DMS114 treated with DMSO at 0.1 percent for 48 hours (cell line): Measurements from ENCODE around the gene ZNRF4.
"Not testable (repeated sequence)": the region's sequence is repeated elsewhere in the genome, so short reads cannot be mapped to it uniquely, and the experiment has no call there.

Experiments used
- DNase-seq: peaks from one replicate; lab custom pipeline; 2025; ENCODE audit not compliant: unreplicated experiment; lab: John Stamatoyannopoulos, UW

Gene ZNRF4

DNA sequence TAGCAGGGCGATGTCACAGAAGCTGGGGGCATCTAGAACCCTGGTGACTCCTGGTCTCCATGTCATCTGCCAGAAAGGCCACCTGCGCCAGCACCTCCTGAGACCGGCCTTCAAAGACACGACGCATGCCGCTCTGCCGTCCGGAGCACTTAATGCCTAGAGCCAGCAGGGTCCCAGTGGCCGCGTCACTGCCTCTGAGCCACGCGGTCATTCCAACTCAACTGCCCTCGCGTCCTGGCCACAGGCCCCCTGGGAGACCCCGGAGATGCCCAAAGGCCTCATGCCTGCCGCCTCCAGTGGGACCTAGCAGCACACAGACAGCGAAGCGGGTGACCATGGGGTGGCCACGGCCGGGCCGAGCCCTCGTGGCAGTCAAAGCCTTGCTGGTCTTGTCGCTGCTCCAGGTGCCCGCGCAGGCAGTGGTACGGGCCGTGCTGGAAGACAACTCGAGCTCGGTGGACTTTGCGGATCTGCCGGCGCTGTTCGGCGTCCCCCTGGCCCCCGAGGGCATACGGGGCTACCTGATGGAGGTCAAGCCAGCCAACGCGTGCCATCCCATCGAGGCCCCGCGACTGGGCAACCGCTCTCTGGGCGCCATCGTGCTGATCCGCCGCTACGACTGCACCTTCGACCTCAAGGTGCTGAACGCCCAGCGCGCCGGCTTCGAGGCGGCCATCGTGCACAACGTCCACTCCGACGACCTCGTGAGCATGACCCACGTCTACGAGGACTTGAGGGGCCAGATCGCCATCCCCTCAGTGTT lies at the start of gene ZNRF4:
Gene ZNRF4, plus strand, starts transcription at position 51 of the 763 bp plus-strand sequence. Its CDS starts 75 bp downstream, at position 126.
- no peak for DNase-seq

DNA sequence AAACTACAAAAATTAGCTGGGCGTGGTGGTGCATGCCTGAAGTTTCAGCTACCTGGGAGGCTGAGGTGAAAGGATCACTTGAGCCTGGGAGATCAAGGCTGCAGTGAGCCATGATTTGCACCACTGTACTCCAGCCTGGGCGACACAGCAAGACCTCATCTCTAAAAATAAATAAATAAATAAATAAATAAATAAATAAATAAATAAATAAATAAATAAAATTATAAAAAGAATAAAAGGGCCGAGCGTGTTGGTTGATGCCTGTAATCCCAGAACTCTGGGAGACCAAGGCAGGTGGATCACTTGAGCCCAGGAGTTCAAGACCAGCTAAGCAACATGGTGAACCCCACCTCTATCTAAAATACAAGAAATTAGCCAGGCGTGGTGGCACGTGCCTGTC lies 49.0 kb upstream of the ZNRF4 start:
- DNase-seq, result not testable (repeated sequence)

DNA sequence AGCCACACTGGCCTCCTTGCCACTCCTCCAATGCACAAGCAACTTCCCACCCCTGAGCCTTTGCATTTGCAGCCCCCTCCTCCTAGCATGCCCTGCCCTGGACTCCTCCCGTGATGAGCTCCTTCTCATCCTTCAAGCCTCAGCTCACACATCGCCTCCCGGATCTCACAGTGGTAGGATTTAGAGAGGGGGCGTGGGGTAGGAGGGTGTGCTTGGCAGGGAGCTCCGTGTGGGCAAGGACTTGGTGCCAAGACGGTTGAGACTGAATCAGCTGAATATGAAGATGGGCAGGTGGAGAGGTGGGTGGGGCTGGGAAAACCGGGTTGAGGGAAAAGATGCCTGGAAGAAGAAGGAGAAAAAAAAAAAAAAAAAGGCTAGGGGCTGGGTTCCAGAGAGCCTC lies 48.4 kb upstream of the ZNRF4 start:
- no peak for DNase-seq

- no peak for DNase-seq
These were observed 47.9 kb upstream of the ZNRF4 start for GRCh38 chr19:5407356-5407755.

GRCh38 chr19:5417495-5418436 lies 37.5 kb upstream of the ZNRF4 start:
- no peak for DNase-seq

- no peak for DNase-seq
These were observed 36.5 kb upstream of the ZNRF4 start for GRCh38 chr19:5418677-5419076.

DNA sequence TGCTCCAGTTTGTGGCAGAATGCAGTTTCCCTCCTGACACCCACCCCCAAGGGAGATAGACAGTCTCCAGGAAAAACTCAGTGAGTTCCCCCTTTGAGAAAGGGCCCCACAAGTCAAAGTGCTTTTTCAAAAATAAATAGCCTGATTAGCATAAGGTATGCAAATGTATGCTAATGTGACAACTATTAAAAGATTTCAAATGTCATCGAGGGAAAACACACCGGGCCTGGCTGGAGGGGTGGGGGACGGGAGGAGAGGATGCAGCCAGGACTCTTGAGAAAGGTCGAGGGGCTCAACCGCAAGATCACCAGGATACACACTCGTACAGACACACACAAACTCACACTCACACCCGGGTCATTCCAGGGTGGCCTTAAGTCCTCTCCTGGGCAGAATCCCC lies 34.3 kb upstream of the ZNRF4 start:
- no peak for DNase-seq

DNA sequence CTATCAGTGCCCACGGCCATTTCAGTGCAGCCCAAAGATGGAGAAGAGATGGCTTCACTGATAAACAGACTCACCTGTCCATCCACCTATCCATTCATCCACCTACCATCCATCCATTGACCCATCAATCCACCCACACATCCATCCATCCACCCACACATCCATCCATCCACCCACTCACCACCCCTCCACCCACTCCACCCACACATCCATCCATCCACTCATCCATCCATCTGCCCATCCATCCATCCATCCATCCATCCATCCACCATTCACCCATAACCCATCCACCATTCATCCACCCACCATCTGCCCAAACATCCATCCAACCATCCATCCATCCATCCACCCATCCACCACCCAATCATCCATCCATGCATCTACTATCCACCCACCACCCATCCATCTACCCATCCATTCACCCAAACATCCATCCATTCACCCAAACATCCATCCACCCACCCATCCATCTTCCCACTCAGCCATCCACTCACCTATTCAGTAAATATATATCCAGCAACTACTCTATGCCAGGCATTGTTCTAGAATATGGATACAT lies 31.6 kb upstream of the ZNRF4 start:
- no peak for DNase-seq

GRCh38 chr19:5424192-5424973 lies 30.8 kb upstream of the ZNRF4 start:
- DNase-seq, result no peak

DNA sequence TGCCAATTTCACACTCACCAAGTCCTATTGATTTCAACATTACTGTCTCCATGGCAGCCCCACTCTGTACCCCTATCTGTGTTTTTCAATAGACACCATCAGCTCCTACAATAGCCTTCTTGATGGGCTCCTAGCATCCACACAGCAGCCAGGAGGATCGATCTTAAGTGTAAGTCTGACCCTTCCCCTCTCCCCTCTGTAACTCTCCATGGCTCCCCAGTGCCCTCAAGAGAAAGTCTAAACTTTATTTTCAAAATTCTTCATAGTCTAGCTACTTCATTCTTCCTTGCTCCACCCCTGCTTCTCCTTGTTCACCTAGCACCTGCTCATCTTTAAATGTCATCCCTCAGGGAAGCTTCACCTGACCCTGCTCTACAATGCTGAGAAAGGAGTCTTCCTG lies 30.0 kb upstream of the ZNRF4 start:
- no peak for DNase-seq

- no peak for DNase-seq
These were observed 25.0 kb upstream of the ZNRF4 start for GRCh38 chr19:5430237-5430636.

GRCh38 chr19:5432687-5433086 lies 22.5 kb upstream of the ZNRF4 start:
- no peak for DNase-seq

- no peak for DNase-seq
These were observed 20.8 kb upstream of the ZNRF4 start for GRCh38 chr19:5434351-5434917.

- no peak for DNase-seq
These were observed 20.1 kb upstream of the ZNRF4 start for GRCh38 chr19:5434970-5435641.

DNA sequence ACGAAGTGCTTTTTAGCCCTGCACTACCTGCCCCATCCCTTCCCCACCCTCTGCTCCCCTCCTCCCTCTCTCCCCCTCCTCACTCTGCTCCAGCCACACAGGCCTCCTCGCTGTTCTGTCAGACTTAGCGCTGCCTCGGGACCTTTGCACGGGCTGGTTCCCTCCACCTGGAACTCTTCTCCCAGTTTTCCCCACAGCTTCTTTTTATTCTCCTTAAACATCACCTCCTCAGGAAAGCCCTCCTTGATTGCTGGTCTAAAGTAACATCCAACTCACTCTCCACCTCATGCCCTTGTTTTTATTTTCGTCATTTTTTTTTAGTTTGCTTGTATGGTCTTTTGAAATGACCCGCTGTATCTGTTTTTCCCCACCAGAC lies 19.6 kb upstream of the ZNRF4 start:
- no peak for DNase-seq

- DNase-seq, result peak; percentile 52
These were observed 18.9 kb upstream of the ZNRF4 start for GRCh38 chr19:5436106-5436947.

DNA sequence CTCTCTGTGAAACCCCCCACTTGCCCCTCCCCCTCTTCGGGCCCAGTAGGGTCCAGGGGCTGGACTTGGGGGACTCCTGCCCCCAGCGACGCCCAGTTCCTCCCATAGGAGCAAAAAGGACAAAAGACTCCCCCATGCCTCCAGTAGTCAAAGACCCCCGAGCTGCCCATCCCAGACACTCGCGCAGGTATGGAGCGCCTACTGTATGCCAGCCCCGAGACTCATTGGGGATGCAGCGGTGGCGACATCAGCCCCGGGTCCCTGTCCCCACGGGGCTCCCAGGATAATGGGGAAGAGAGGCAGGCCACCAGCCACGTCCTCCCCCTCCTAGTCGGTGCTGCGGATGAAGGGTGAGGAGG lies 18.3 kb upstream of the ZNRF4 start:
- DNase-seq, result no peak

DNA sequence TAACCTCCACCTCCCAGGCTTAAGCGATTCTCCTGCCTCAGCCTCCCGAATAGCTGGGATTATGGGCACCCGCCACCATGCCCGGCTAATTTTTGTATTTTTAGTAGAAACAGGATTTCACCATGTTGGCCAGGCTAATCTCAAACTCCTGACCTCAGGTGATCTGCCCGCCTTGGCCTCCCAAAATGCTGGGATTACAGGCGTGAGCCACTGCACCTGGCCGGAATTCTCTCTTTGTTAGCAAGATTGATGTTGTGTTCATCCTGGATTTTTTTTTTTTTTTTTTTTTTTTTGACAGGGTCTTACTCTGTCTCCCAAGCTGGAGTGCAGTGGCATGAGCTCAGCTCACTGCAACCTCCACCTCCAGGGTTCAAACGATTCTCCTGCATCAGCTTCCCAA lies 16.5 kb upstream of the ZNRF4 start:
- not testable (repeated sequence) for DNase-seq

GRCh38 chr19:5439452-5439851 lies 15.8 kb upstream of the ZNRF4 start:
- no peak for DNase-seq
